Subcutaneous abdominal adipose tissue (tissue), 5 donors: Measurements from ENCODE around the gene FANCI.
A peak's percentile ranks its signal among the peaks of the same experiment; 100 is the strongest.
"Not testable (repeated sequence)": the region's sequence is repeated elsewhere in the genome, so short reads cannot be mapped to it uniquely, and the experiment has no call there.

Experiments used
- H3K27ac ChIP-seq: one replicate; pipeline ENCODE4 v1.7.0; 2013; ENCODE audit warnings: low read depth, mild to moderate bottlenecking, inconsistent platforms, low read length, moderate library complexity
- H3K27me3 ChIP-seq, 5 donors: one replicate each; pipeline ENCODE4 v1.7.0; 2013; ENCODE audit warnings: low read length in 5 of 5, inconsistent platforms in 1 of 5; ENCODE audit not compliant: control insufficient read depth in 5 of 5, insufficient read depth in 4 of 5
- H3K36me3 ChIP-seq, 5 donors: one replicate each; pipeline ENCODE4 v1.7.0; 2013; ENCODE audit warnings: low read length in 5 of 5; ENCODE audit not compliant: control insufficient read depth in 5 of 5, insufficient read depth in 5 of 5
- H3K4me1 ChIP-seq, 5 donors: one replicate each; pipeline ENCODE4 v1.7.0; 2013; ENCODE audit warnings: low read length in 5 of 5, mild to moderate bottlenecking in 3 of 5, moderate library complexity in 1 of 5; ENCODE audit not compliant: control insufficient read depth in 5 of 5, insufficient read depth in 5 of 5
- H3K4me3 ChIP-seq, 5 donors: one replicate each; pipeline ENCODE4 v1.7.0; 2013; ENCODE audit warnings: low read length in 5 of 5, low read depth in 1 of 5
- H3K9ac ChIP-seq, 5 donors: one replicate each; pipeline ENCODE4 v1.7.0; 2013; ENCODE audit warnings: low read length in 5 of 5, mild to moderate bottlenecking in 4 of 5, moderate library complexity in 3 of 5
- H3K9me3 ChIP-seq, 5 donors: one replicate each; pipeline ENCODE4 v1.7.0; 2013; ENCODE audit warnings: low read length in 5 of 5; ENCODE audit not compliant: control insufficient read depth in 5 of 5
- donor health status: healthy.
- donor health status: healthy.
- donor health status: healthy.
- donor health status: healthy.
- donor health status: healthy.

The FANCI gene

GRCh38 chr15:89243046-89243690 is 611 bp upstream of the FANCI start:
- H3K27me3 ChIP-seq = no peaks in the 10 kb centered on the region
- peaks cover 0 to 22% (median 17%) of the 10 kb centered on the region in 5 donors for H3K4me1 ChIP-seq
- peak overlapping the region; percentile 23 for H3K27ac ChIP-seq
- H3K36me3 ChIP-seq = no peaks in the 10 kb centered on the region
- H3K4me3 ChIP-seq = peak overlapping the region; percentile 89 to 98 (median 94)
- peaks cover 0 to 10% (median 0%) of the 10 kb centered on the region in 5 donors for H3K9me3 ChIP-seq
- H3K9ac ChIP-seq = peak overlapping the region; percentile 25 to 84 (median 72)

GRCh38 chr15:89244574-89244903 is 760 bp downstream of the FANCI start:
- Histone ChIP-seq H3K4me1 (peaks cover 0 to 22% (median 17%) of the 10 kb centered on the region in 5 donors), H3K36me3 (no peaks in the 10 kb centered on the region), H3K4me3 (peak overlapping the region; percentile 80 to 97 (median 92)), H3K9ac (peak overlapping the region; percentile 25 to 84 (median 72)), H3K27ac (no peak overlapping the region), H3K9me3 (peaks cover 0 to 8% (median 0%) of the 10 kb centered on the region in 5 donors), H3K27me3 (no peaks in the 10 kb centered on the region)

- no peaks in the 10 kb centered on the region for H3K9me3 ChIP-seq
- H3K9ac ChIP-seq = no peak overlapping the region
- no peak overlapping the region for H3K4me3 ChIP-seq
- H3K4me1 ChIP-seq = peaks cover 0 to 22% (median 17%) of the 10 kb centered on the region in 5 donors
- no peaks in the 10 kb centered on the region for H3K36me3 ChIP-seq
- H3K27me3 ChIP-seq = no peaks in the 10 kb centered on the region
- H3K27ac ChIP-seq = no peak overlapping the region
These were observed 3.7 kb downstream of the FANCI start for GRCh38 chr15:89247446-89247845.

GRCh38 chr15:89248584-89248983 is 4.8 kb downstream of the FANCI start:
- H3K9me3 ChIP-seq = no peaks in the 10 kb centered on the region
- H3K4me1 ChIP-seq = peaks cover 0 to 12% (median 10%) of the 10 kb centered on the region in 5 donors
- no peak overlapping the region for H3K9ac ChIP-seq
- no peaks in the 10 kb centered on the region for H3K27me3 ChIP-seq
- no peaks in the 10 kb centered on the region for H3K36me3 ChIP-seq
- no peak overlapping the region for H3K4me3 ChIP-seq
- no peak overlapping the region for H3K27ac ChIP-seq

- not testable (repeated sequence) for H3K27ac ChIP-seq, H3K4me3 ChIP-seq, H3K36me3 ChIP-seq, H3K9me3 ChIP-seq, H3K4me1 ChIP-seq, H3K9ac ChIP-seq, H3K27me3 ChIP-seq
These were observed 6.4 kb downstream of the FANCI start for GRCh38 chr15:89250142-89250541.

- H3K36me3 ChIP-seq, H3K9ac ChIP-seq, H3K27me3 ChIP-seq, H3K4me3 ChIP-seq, H3K27ac ChIP-seq, H3K9me3 ChIP-seq, H3K4me1 ChIP-seq: not testable (repeated sequence)
These were observed 33.5 kb downstream of the FANCI start for GRCh38 chr15:89277281-89277680.

- Histone ChIP-seq H3K27ac (no peak overlapping the region), H3K9me3 (no peaks in the 10 kb centered on the region), H3K27me3 (no peaks in the 10 kb centered on the region), H3K9ac (no peak overlapping the region), H3K4me1 (no peaks in the 10 kb centered on the region), H3K4me3 (no peak overlapping the region), H3K36me3 (no peaks in the 10 kb centered on the region)
These were observed 34.5 kb downstream of the FANCI start for GRCh38 chr15:89278307-89278706.

GRCh38 chr15:89282631-89283030 is 38.9 kb downstream of the FANCI start:
- H3K36me3 ChIP-seq = no peaks in the 10 kb centered on the region
- H3K27me3 ChIP-seq = no peaks in the 10 kb centered on the region
- no peak overlapping the region for H3K9ac ChIP-seq
- no peak overlapping the region for H3K4me3 ChIP-seq
- no peaks in the 10 kb centered on the region for H3K4me1 ChIP-seq
- no peak overlapping the region for H3K27ac ChIP-seq
- H3K9me3 ChIP-seq = no peaks in the 10 kb centered on the region

GRCh38 chr15:89283201-89283600 is 39.4 kb downstream of the FANCI start:
- Histone ChIP-seq H3K27ac (no peak overlapping the region), H3K4me3 (no peak overlapping the region), H3K4me1 (no peaks in the 10 kb centered on the region), H3K9me3 (no peaks in the 10 kb centered on the region), H3K9ac (no peak overlapping the region), H3K36me3 (peaks cover 0 to 3% (median 0%) of the 10 kb centered on the region in 5 donors), H3K27me3 (no peaks in the 10 kb centered on the region)

- H3K36me3 ChIP-seq = peaks cover 0 to 15% (median 0%) of the 10 kb centered on the region in 5 donors
- H3K9ac ChIP-seq = no peak overlapping the region
- H3K27ac ChIP-seq = no peak overlapping the region
- no peaks in the 10 kb centered on the region for H3K9me3 ChIP-seq
- no peaks in the 10 kb centered on the region for H3K4me1 ChIP-seq
- no peak overlapping the region for H3K4me3 ChIP-seq
- H3K27me3 ChIP-seq = no peaks in the 10 kb centered on the region
These were observed 48.2 kb downstream of the FANCI start for GRCh38 chr15:89291934-89292438.
